Activated T-helper 1 cell treated with anti-CD3 and anti-CD28 coated beads, Interleukin-12 subunit alpha, Interleukin-12 subunit beta, Interleukin-2, Interleukin-4 antibody, amounts not matched to agents 30 ng/mL and 10 ng/mL and 1 ng/mL, durations not matched to agents 14 hours and 24 hours and 36 hours (primary cell): Measurements from ENCODE around the gene ADNP2. TPM values are rescaled to one million over a fixed set of nuclear protein-coding genes. Genes with fewer than 3 reads are reported as not detected.
A peak's percentile ranks its signal among the peaks of the same experiment; 100 is the strongest.

Experiments used
- DNase-seq: peaks from one replicate; pipeline ENCODE4 v3.0.0; 2021; ENCODE audit warnings: low spot score
- H3K27ac Mint-ChIP-seq: one replicate; pipeline ENCODE4 v1.8.0; 2021; ENCODE audit warnings: mild to moderate bottlenecking, mixed read lengths
- H3K27me3 Mint-ChIP-seq: one replicate; pipeline ENCODE4 v1.8.0; 2022; ENCODE audit warnings: mild to moderate bottlenecking, moderate library complexity, mixed read lengths; ENCODE audit not compliant: insufficient read depth
- H3K36me3 Mint-ChIP-seq: one replicate; pipeline ENCODE4 v1.8.0; 2021; ENCODE audit warnings: low read depth, mixed read lengths
- H3K4me1 Mint-ChIP-seq: one replicate; pipeline ENCODE4 v1.8.0; 2021; ENCODE audit warnings: low read depth, mixed read lengths
- H3K4me3 Mint-ChIP-seq: one replicate; pipeline ENCODE4 v1.8.0; 2021; ENCODE audit warnings: mild to moderate bottlenecking, moderate library complexity, mixed read lengths
- H3K9me3 Mint-ChIP-seq: one replicate; pipeline ENCODE4 v1.8.0; 2021; ENCODE audit warnings: mixed read lengths
- intact Hi-C: fragments of 100-400 bp; cut with micrococcal nuclease; formaldehyde crosslinking; loops from one replicate; pipeline ENCODE4 v1.15.1; 2024
- total RNA-seq: library from RNA; stranded (reverse); gene quantifications from 2 replicates; pipeline ENCODE4 v1.2.3, GENCODE V29; 2022

ADNP2 gene
- total RNA-seq, result 29.0 TPM in 2 replicates

- intact Hi-C loops, result loop anchor here (1.0 to 2.0 kb wide), 5 partner anchors 38 to 430 kb away; partner anchors contain the start of genes CTDP1, RBFA, SLC66A2 and TXNL4A
- peaks cover 12% of the 10 kb centered on the region for H3K36me3 Mint-ChIP-seq
- peaks cover 24% of the 10 kb centered on the region for H3K4me1 Mint-ChIP-seq
- H3K27me3 Mint-ChIP-seq, result peaks cover 6% of the 10 kb centered on the region
- peak within 1 kb of the TSS; percentile 86 for H3K27ac Mint-ChIP-seq
- H3K9me3 Mint-ChIP-seq, result no peaks in the 10 kb centered on the region
- peak within 1 kb of the TSS; percentile 86 for H3K4me3 Mint-ChIP-seq
- DNase-seq, result peak; percentile 81
These were observed at the start of gene ADNP2 for GRCh38 chr18:80108739-80109675. Gene ADNP2, plus strand, starts transcription at chr18:80109262. Its CDS starts 8,281 bp downstream, at chr18:80117543.

- intact Hi-C loops, result no loop called here
These were observed 49.1 kb upstream of the ADNP2 start for GRCh38 chr18:80059945-80060344.

GRCh38 chr18:80065705-80066104, 43.4 kb upstream of the ADNP2 start:
- Mint-ChIP-seq H3K27me3 (no peaks in the 10 kb centered on the region), H3K4me1 (no peaks in the 10 kb centered on the region), H3K9me3 (peaks cover 3% of the 10 kb centered on the region), H3K4me3 (no peak overlapping the region), H3K36me3 (no peaks in the 10 kb centered on the region), H3K27ac (no peak overlapping the region)
- no peak for DNase-seq
- intact Hi-C loops, result no loop called here

More at GRCh38 chr18:80059945-80060344, 49.1 kb upstream of the ADNP2 start:
- Mint-ChIP-seq H3K27ac (no peak overlapping the region), H3K9me3 (peaks cover 32% of the 10 kb centered on the region), H3K4me1 (no peaks in the 10 kb centered on the region), H3K27me3 (no peaks in the 10 kb centered on the region), H3K36me3 (peaks cover 5% of the 10 kb centered on the region), H3K4me3 (no peak overlapping the region)
- no peak for DNase-seq

GRCh38 chr18:80067321-80067720, 41.7 kb upstream of the ADNP2 start:
- Mint-ChIP-seq H3K27ac (no peak overlapping the region), H3K4me3 (no peak overlapping the region), H3K9me3 (peaks cover 3% of the 10 kb centered on the region), H3K27me3 (no peaks in the 10 kb centered on the region), H3K4me1 (no peaks in the 10 kb centered on the region), H3K36me3 (no peaks in the 10 kb centered on the region)
- intact Hi-C loops, result no loop called here
- DNase-seq, result no peak

- intact Hi-C loops, result no loop called here
These were observed 41.2 kb upstream of the ADNP2 start for GRCh38 chr18:80067897-80068296.

GRCh38 chr18:80068571-80069272, 40.3 kb upstream of the ADNP2 start:
- Mint-ChIP-seq H3K4me3 (no peak overlapping the region), H3K27ac (no peak overlapping the region), H3K9me3 (peaks cover under 1% of the 10 kb centered on the region), H3K36me3 (no peaks in the 10 kb centered on the region), H3K4me1 (no peaks in the 10 kb centered on the region), H3K27me3 (no peaks in the 10 kb centered on the region)
- no peak for DNase-seq
- intact Hi-C loops, result no loop called here

More at GRCh38 chr18:80067897-80068296, 41.2 kb upstream of the ADNP2 start:
- no peak overlapping the region for H3K4me3 Mint-ChIP-seq
- H3K27ac Mint-ChIP-seq, result no peak overlapping the region
- H3K9me3 Mint-ChIP-seq, result peaks cover 3% of the 10 kb centered on the region
- H3K27me3 Mint-ChIP-seq, result no peaks in the 10 kb centered on the region
- no peaks in the 10 kb centered on the region for H3K4me1 Mint-ChIP-seq
- no peak for DNase-seq
- H3K36me3 Mint-ChIP-seq, result no peaks in the 10 kb centered on the region

- intact Hi-C loops, result no loop called here
- Mint-ChIP-seq H3K9me3 (no peaks in the 10 kb centered on the region), H3K36me3 (no peaks in the 10 kb centered on the region), H3K27me3 (no peaks in the 10 kb centered on the region), H3K4me1 (no peaks in the 10 kb centered on the region), H3K4me3 (no peak overlapping the region), H3K27ac (no peak overlapping the region)
- no peak for DNase-seq
These were observed 38.2 kb upstream of the ADNP2 start for GRCh38 chr18:80070825-80071224.

GRCh38 chr18:80074183-80074582, 34.9 kb upstream of the ADNP2 start:
- no peaks in the 10 kb centered on the region for H3K4me1 Mint-ChIP-seq
- H3K9me3 Mint-ChIP-seq, result no peaks in the 10 kb centered on the region
- no peak for DNase-seq
- no peaks in the 10 kb centered on the region for H3K36me3 Mint-ChIP-seq
- H3K27ac Mint-ChIP-seq, result no peak overlapping the region
- H3K4me3 Mint-ChIP-seq, result no peak overlapping the region
- H3K27me3 Mint-ChIP-seq, result no peaks in the 10 kb centered on the region
- intact Hi-C loops, result no loop called here

GRCh38 chr18:80074697-80075096, 34.4 kb upstream of the ADNP2 start:
- Mint-ChIP-seq H3K4me1 (no peaks in the 10 kb centered on the region), H3K27me3 (no peaks in the 10 kb centered on the region), H3K4me3 (no peak overlapping the region), H3K27ac (no peak overlapping the region), H3K36me3 (no peaks in the 10 kb centered on the region), H3K9me3 (no peaks in the 10 kb centered on the region)
- no peak for DNase-seq
- intact Hi-C loops, result no loop called here

- intact Hi-C loops, result no loop called here
- no peak for DNase-seq
- peaks cover 2% of the 10 kb centered on the region for H3K27me3 Mint-ChIP-seq
- H3K4me3 Mint-ChIP-seq, result no peak overlapping the region
- H3K27ac Mint-ChIP-seq, result no peak overlapping the region
- H3K9me3 Mint-ChIP-seq, result no peaks in the 10 kb centered on the region
- H3K36me3 Mint-ChIP-seq, result no peaks in the 10 kb centered on the region
- H3K4me1 Mint-ChIP-seq, result no peaks in the 10 kb centered on the region
These were observed 33.1 kb upstream of the ADNP2 start for GRCh38 chr18:80075940-80076339.

- DNase-seq, result no peak
- Mint-ChIP-seq H3K27me3 (peaks cover 2% of the 10 kb centered on the region), H3K27ac (no peak overlapping the region), H3K4me1 (no peaks in the 10 kb centered on the region), H3K9me3 (no peaks in the 10 kb centered on the region), H3K4me3 (no peak overlapping the region), H3K36me3 (no peaks in the 10 kb centered on the region)
- intact Hi-C loops, result no loop called here
These were observed 32.7 kb upstream of the ADNP2 start for GRCh38 chr18:80076379-80076778.

GRCh38 chr18:80077873-80078272, 31.2 kb upstream of the ADNP2 start:
- no peak for DNase-seq
- Mint-ChIP-seq H3K36me3 (no peaks in the 10 kb centered on the region), H3K27ac (no peak overlapping the region), H3K4me1 (no peaks in the 10 kb centered on the region), H3K4me3 (no peak overlapping the region), H3K9me3 (no peaks in the 10 kb centered on the region), H3K27me3 (peaks cover 2% of the 10 kb centered on the region)
- intact Hi-C loops, result no loop called here

- no peaks in the 10 kb centered on the region for H3K27me3 Mint-ChIP-seq
- H3K9me3 Mint-ChIP-seq, result peaks cover 41% of the 10 kb centered on the region
- H3K4me3 Mint-ChIP-seq, result no peak overlapping the region
- no peak overlapping the region for H3K27ac Mint-ChIP-seq
- DNase-seq, result no peak
- intact Hi-C loops, result no loop called here
- no peaks in the 10 kb centered on the region for H3K4me1 Mint-ChIP-seq
- H3K36me3 Mint-ChIP-seq, result no peaks in the 10 kb centered on the region
These were observed 22.8 kb upstream of the ADNP2 start for GRCh38 chr18:80086281-80086680.
